GM12878 (cell line): ENCODE data around the gene CFAP53. TPM values are rescaled to one million over a fixed set of nuclear protein-coding genes. Genes with fewer than 3 reads are reported as not detected.

Experiments used
- ATAC-seq: fragments of 200-7000 bp; cut with Tn5 transposase; 3 replicates; pipeline ENCODE4 v1.9.1; 2020; ENCODE audit warnings: mild to moderate bottlenecking, moderate library complexity
- BruUV-seq: library from RNA; stranded (reverse); fragments of 400-500 nt; replicated peaks from 2 replicates; lab custom pipeline; 2021; lab: Mats Ljungman, UMichigan
- CTCF ChIA-PET: fragments of 300-600 bp; sonication (Branson Sonifier 250); formaldehyde crosslinking; extraction: SDS; loops from one replicate; lab custom pipeline; 2021; ENCODE audit warnings: inconsistent platforms; lab: Yijun Ruan, JAX
- POLR2A ChIA-PET: fragments of 350-600 bp; formaldehyde crosslinking; extraction: SDS; loops from one replicate; lab custom pipeline; 2021; ENCODE audit warnings: inconsistent platforms; lab: Charles Lee
- RAD21 ChIA-PET: fragments of 300-600 bp; sonication (Branson Sonifier 250); formaldehyde crosslinking; loops from one replicate; lab custom pipeline; 2023; ENCODE audit warnings: antibody characterized with exemption; ENCODE audit not compliant: unreplicated experiment; lab: Charles Lee
- SMC1A ChIA-PET: fragments of 300-600 bp; sonication (Branson Sonifier 250); formaldehyde crosslinking; loops from one replicate; lab custom pipeline; 2023; ENCODE audit not compliant: unreplicated experiment, uncharacterized antibody; lab: Charles Lee
- DNase-seq: peaks from one replicate; pipeline ENCODE4 v3.0.0-alpha.2; 2011; ENCODE audit warnings: low read depth, low spot score
- FAIRE-seq: peaks from 3 replicates; lab custom pipeline; 2011; peaks lifted over from hg19 to GRCh38; lab: Jason Lieb, UNC
- H2AFZ ChIP-seq: 2 replicates; pipeline ENCODE4 v1.6.0; 2011; ENCODE audit warnings: low read depth, low read length, control low read depth; ENCODE audit not compliant: control insufficient read depth
- H3K27ac ChIP-seq: 2 replicates; pipeline ENCODE4 v1.5.1; 2011; ENCODE audit warnings: control low read depth; ENCODE audit not compliant: control insufficient read depth, insufficient read depth
- H3K27me3 ChIP-seq, 2 experiments: replicated peaks in 1 of 2; 2 replicates each; pipeline versions ENCODE4 v1.6.0 to v1.6.1; 2011; ENCODE audit warnings: low read length in 1 of 2; ENCODE audit not compliant: control insufficient read depth in 2 of 2, insufficient read depth in 2 of 2
- H3K36me3 ChIP-seq, 2 experiments: 2 replicates each; pipeline ENCODE4 v1.5.1; 2011; ENCODE audit warnings: low read length in 1 of 2; ENCODE audit not compliant: control insufficient read depth in 2 of 2, insufficient read depth in 2 of 2
- H3K4me1 ChIP-seq: 2 replicates; pipeline ENCODE4 v1.6.1; 2011; ENCODE audit warnings: mild to moderate bottlenecking, low read length, moderate library complexity, mixed read lengths; ENCODE audit not compliant: control insufficient read depth, insufficient read depth
- H3K4me2 ChIP-seq: 2 replicates; pipeline ENCODE4 v1.6.0; 2011; ENCODE audit warnings: control low read depth; ENCODE audit not compliant: control insufficient read depth, insufficient read depth
- H3K4me3 ChIP-seq: fragments of 200-600 bp; sonication (generic); 2 replicates; pipeline ENCODE4 v1.5.1; 2016
- H3K79me2 ChIP-seq: 2 replicates; pipeline ENCODE4 v1.6.0; 2011; ENCODE audit warnings: low read length; ENCODE audit not compliant: control insufficient read depth, insufficient read depth
- H3K9ac ChIP-seq: 2 replicates; pipeline ENCODE4 v1.8.0; 2011; ENCODE audit warnings: low read length, control low read depth, mixed read lengths; ENCODE audit not compliant: control insufficient read depth, insufficient read depth
- H3K9me3 ChIP-seq: replicated peaks from 3 replicates; pipeline ENCODE4 v1.5.1; 2011; ENCODE audit warnings: mild to moderate bottlenecking, low read length; ENCODE audit not compliant: control insufficient read depth, insufficient read depth
- H4K20me1 ChIP-seq: 2 replicates; pipeline ENCODE4 v1.6.0; 2011; ENCODE audit not compliant: control insufficient read depth, insufficient read depth
- MAX ChIP-seq: IDR thresholded peaks from 2 replicates; pipeline ENCODE4 v1.6.1; 2012; ENCODE audit warnings: low read depth, low read length, improper control_type of control experiment
- REST ChIP-seq: IDR thresholded peaks from 2 replicates; pipeline ENCODE4 v1.6.1; 2012; ENCODE audit warnings: mild to moderate bottlenecking, low read depth, low read length
- SMC3 ChIP-seq: IDR thresholded peaks from 2 replicates; pipeline ENCODE4 v1.6.1; 2011; ENCODE audit warnings: low read length, improper control_type of control experiment, borderline replicate concordance
- SUPT20H ChIP-seq: IDR thresholded peaks from 2 replicates; pipeline ENCODE4 v1.6.1; 2011; ENCODE audit warnings: low read depth, mild to moderate bottlenecking, low read length, moderate library complexity, borderline replicate concordance; ENCODE audit not compliant: control insufficient read depth
- WRNIP1 ChIP-seq: IDR thresholded peaks from 2 replicates; pipeline ENCODE4 v1.6.1; 2011; ENCODE audit warnings: low read depth, low read length, improper control_type of control experiment, borderline replicate concordance
- ZBTB4 ChIP-seq: fragments of 450-650 bp; formaldehyde crosslinking; IDR thresholded peaks from 2 replicates; pipeline ENCODE4 v1.4.0; 2022; ENCODE audit warnings: mild to moderate bottlenecking, moderate library complexity
- WGBS: methylation state at CpG from one replicate; pipeline ENCODE4 v1.1.6; 2016; ENCODE audit warnings: low lambda C conversion rate; ENCODE audit not compliant: insufficient replicate concordance, insufficient coverage; ENCODE audit errors: missing lambda C conversion rate; 5-methylcytosine and 5-hydroxymethylcytosine counted together
- in situ Hi-C: fragments of 300-500 bp; cut with MboI; formaldehyde crosslinking; loops from 9 replicates; pipeline ENCODE4 v1.14.3; 2018; ENCODE audit warnings: mixed read lengths
- intact Hi-C: fragments of 100-400 bp; cut with micrococcal nuclease; formaldehyde crosslinking; loops from one replicate; pipeline ENCODE4 v1.14.2; 2022; ENCODE audit not compliant: unreplicated experiment
- polyA plus RNA-seq, 11 experiments: library from polyadenylated mRNA; depleted of rRNA in 4 of 11; unstranded in 6 of 11; stranded (reverse) in 5 of 11; fragments of >200 nt; fragmentation: Nextera tagmentation in 4 of 11; fragmentation: Illumina TruSeq in 1 of 11; extraction: Ambion mirVana in 4 of 11; extraction: Trizol in 1 of 11; gene quantifications; 1 replicate in 1 of 11; 2 replicates in 10 of 11; pipeline versions ENCODE4 v1.2.1 to v1.2.3, GENCODE V29; 2011 to 2016; ENCODE audit warnings: inconsistent platforms in 2 of 11, missing spikeins in 2 of 11, low read depth in 1 of 11
- total RNA-seq, 4 experiments: library from RNA; depleted of rRNA in 3 of 4; stranded (reverse); fragments of >200 nt in 3 of 4; fragmentation: Illumina TruSeq in 1 of 4; extraction: Trizol in 1 of 4; gene quantifications; 2 replicates each; pipeline versions ENCODE4 v1.2.1 to v1.2.3, GENCODE V29; 2013 to 2021

Gene CFAP53
- total and polyA plus RNA-seq, 10 of the 15 experiments (the other 5 are each of a cell fraction or from before 2014, with no cell fraction given): 0.05 to 0.31 (median 0.12) TPM; not detected in 1

- TF ChIP-seq ZBTB4: no peak
Measured at GRCh38 chr18:50209311-50209710, 57.0 kb downstream of the CFAP53 start (continued).

GRCh38 chr18:50207722-50208121, 58.6 kb downstream of the CFAP53 start:
- H3K36me3 ChIP-seq: no peaks in the 10 kb centered on the region
- SMC1A ChIA-PET: interaction anchor here (0.9 to 3.4 kb wide), 6 partner anchors 10 to 189 kb away, joined by 3 to 33 read pairs (median 4); no protein-coding TSS in a partner anchor
- TF ChIP-seq REST: no peak
- no peak for TF ChIP-seq SUPT20H
- TF ChIP-seq WRNIP1: no peak
- TF ChIP-seq SMC3: no peak
- no peak for TF ChIP-seq MAX
- TF ChIP-seq, all 136 proteins: peak for 0
- 40% methylated on average over 1 of the region's 1 CpG for WGBS
- H4K20me1 ChIP-seq: no peaks in the 10 kb centered on the region
- in situ Hi-C loops (no loop called here), intact Hi-C loops (loop anchor here (10.0 kb wide), 2 partner anchors 263 to 343 kb away; no protein-coding TSS in a partner anchor)
- BruUV-seq: no TSS peak
- no peaks in the 10 kb centered on the region for H3K9me3 ChIP-seq
- H3K27ac ChIP-seq: no peak overlapping the region
- H3K4me2 ChIP-seq: no peak overlapping the region
- ATAC-seq (no peak), FAIRE-seq (no peak), DNase-seq (no peak)
- no peak overlapping the region for H2AFZ ChIP-seq
- H3K79me2 ChIP-seq: no peaks in the 10 kb centered on the region
- no peak overlapping the region for H3K4me3 ChIP-seq
- no peaks in the 10 kb centered on the region for H3K4me1 ChIP-seq
- peaks cover 1 to 6% of the 10 kb centered on the region in 2 experiments; a peak in 3 of 4 replicates for H3K27me3 ChIP-seq
- no peak overlapping the region for H3K9ac ChIP-seq
- ChIA-PET RAD21 (interaction anchor here (1.0 to 2.0 kb wide), 8 partner anchors 9 to 222 kb away, joined by 3 to 6 read pairs (median 5); no protein-coding TSS in a partner anchor), CTCF (interaction anchor here (1.1 to 3.4 kb wide), 9 partner anchors 11 to 697 kb away, joined by 3 to 24 read pairs (median 4); partner anchors contain the start of gene MYO5B), POLR2A (interaction anchor here (0.5 to 0.7 kb wide), 2 partner anchors 53 to 150 kb away, joined by 3 to 4 read pairs; no protein-coding TSS in a partner anchor)
